Measurements from ENCODE around the gene PIM3. TPM values are rescaled to one million over a fixed set of nuclear protein-coding genes. Genes with fewer than 3 reads are reported as not detected.

The PIM3 gene
- total RNA-seq, 1 experiment from 2014 or later = 42.9 TPM

DNA sequence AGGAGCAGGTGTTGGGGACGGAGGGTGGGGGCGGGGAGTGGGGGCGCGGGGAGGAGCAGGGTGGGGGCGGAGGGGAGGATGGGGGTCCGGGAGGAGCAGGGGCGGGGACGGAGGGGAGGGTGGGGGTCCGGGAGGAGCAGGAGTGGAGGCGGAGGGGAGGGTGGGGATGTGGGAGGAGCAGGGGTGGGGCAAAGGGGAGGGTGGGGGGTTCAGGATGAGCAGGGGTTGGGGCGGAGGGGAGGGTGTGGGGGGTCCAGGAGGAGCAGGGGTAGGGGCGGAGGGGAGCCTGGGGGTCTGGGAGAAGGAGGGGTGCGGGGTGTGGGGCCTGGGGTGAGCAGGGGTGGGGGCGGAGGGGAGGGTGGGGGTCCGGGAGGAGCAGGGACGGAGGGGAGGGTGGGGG is 25.0 kb upstream of the PIM3 start (continued):
- TF ChIP-seq, protein P1, sequence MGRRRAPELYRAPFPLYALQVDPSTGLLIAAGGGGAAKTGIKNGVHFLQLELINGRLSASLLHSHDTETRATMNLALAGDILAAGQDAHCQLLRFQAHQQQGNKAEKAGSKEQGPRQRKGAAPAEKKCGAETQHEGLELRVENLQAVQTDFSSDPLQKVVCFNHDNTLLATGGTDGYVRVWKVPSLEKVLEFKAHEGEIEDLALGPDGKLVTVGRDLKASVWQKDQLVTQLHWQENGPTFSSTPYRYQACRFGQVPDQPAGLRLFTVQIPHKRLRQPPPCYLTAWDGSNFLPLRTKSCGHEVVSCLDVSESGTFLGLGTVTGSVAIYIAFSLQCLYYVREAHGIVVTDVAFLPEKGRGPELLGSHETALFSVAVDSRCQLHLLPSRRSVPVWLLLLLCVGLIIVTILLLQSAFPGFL (CRISPR knock-in tag; IDR thresholded peaks at IDR 0.05; ENCODE audit: borderline replicate concordance) = no peak
- TF ChIP-seq ZNF232 (CRISPR knock-in tag; IDR thresholded peaks at IDR 0.05) = no peak
- TF ChIP-seq, protein P2, sequence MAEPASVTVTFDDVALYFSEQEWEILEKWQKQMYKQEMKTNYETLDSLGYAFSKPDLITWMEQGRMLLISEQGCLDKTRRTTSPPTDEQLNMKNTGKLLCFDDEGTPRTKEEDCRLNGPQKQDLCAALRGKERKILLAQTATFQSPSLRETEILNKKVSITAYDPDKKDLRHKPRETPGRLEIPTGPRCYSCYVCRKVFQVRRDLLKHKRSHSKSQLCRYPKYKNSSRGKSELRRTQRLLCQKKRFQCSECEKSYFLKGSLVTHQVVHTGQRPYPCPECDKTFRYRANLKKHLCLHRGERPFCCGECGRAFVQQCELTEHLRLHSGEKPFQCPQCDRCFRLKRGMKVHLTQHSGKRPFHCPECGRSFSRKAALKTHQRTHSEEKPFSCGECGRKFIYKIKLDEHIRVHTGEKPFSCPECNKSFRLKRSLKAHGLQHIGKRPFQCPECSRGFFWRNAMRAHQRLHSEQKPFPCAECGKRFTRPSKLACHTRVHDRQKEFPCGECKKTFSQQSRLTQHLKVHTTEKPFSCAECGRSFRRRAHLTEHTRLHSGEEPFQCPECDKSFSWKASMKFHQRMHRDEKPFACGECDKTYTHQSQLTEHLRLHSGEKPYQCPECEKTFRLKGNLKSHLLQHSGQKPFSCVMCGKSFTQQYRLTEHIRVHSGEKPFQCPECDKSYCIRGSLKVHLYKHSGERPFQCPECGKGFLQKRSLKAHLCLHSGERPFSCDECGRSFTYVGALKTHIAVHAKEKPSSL (CRISPR knock-in tag; conservative IDR thresholded peaks at IDR 0.05) = no peak
- TF ChIP-seq, protein P3, sequence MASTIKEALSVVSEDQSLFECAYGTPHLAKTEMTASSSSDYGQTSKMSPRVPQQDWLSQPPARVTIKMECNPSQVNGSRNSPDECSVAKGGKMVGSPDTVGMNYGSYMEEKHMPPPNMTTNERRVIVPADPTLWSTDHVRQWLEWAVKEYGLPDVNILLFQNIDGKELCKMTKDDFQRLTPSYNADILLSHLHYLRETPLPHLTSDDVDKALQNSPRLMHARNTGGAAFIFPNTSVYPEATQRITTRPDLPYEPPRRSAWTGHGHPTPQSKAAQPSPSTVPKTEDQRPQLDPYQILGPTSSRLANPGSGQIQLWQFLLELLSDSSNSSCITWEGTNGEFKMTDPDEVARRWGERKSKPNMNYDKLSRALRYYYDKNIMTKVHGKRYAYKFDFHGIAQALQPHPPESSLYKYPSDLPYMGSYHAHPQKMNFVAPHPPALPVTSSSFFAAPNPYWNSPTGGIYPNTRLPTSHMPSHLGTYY (CRISPR knock-in tag; IDR thresholded peaks at IDR 0.05) = no peak
- TF ChIP-seq, protein P4, sequence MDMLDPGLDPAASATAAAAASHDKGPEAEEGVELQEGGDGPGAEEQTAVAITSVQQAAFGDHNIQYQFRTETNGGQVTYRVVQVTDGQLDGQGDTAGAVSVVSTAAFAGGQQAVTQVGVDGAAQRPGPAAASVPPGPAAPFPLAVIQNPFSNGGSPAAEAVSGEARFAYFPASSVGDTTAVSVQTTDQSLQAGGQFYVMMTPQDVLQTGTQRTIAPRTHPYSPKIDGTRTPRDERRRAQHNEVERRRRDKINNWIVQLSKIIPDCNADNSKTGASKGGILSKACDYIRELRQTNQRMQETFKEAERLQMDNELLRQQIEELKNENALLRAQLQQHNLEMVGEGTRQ (CRISPR knock-in tag; IDR thresholded peaks at IDR 0.05) = no peak

DNA sequence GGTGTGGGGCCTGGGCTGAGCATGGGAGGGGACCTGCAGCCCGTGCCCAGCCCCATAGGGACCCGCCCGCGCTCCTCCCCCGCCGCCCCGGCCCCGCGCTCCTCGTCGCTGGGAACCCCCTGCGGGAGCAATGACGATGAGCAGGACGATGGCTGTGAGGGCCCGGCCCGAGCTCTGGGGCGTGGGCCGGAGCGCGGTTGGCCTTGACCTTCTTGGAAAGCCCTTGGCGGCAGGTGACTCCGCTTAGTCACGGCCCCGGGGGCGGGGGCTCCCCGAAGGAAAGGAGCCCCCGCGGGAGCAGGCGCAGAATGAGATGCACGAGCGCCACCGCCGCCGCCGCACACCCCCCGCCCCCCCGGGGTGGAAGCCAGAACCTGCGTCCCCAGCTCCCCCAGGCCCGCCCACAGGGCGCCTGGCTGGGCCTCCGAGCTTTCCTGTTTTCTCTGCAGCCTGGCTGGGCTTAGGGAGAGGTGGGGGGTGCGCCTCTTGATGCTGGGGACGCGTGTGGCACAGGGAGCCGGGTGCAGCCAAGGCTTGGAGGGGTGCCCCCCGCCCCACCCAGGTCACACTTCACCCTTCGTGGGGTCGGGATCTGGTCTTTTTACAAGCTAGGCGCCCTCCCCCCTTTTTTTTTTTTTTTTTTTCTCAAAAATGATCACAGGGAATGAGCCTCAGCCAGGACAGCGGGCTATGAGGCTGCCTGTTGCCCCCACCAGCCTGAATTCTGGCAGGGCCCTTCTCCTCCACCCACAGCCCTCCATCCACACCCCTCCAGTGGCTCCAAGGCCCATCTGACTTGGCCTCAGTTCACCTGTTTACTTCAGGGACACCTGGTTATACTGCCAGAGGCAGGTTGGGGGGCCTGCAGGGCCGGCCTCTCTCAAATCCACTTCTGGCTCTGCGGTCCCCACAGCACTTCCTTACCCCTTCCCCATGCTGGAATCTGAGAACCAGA is 24.3 kb upstream of the PIM3 start:
- Mint-ChIP-seq H3K4me1 (peaks cover 4% of the 10 kb centered on the region), H3K4me3 (peak overlapping the region; percentile 58), H3K27ac (no peak overlapping the region), H3K27me3 (ENCODE audit: low read depth) (no peaks in the 10 kb centered on the region; the same call in 1 of the 2 replicates), H3K36me3 (peaks cover 3% of the 10 kb centered on the region), H3K9me3 (peaks cover 7% of the 10 kb centered on the region)
- peak; percentile 82 for DNase-seq (ENCODE audit: low spot score)
- ChIA-PET POLR2A (interaction anchor here (0.6 kb wide), 1 partner anchor 28 kb away, joined by 5 read pairs; no protein-coding TSS in a partner anchor), CTCF (interaction anchor here (0.7 to 2.2 kb wide), 3 partner anchors 31 to 123 kb away, joined by 3 to 23 read pairs (median 4); no protein-coding TSS in a partner anchor)
- TF ChIP-seq, protein P5, sequence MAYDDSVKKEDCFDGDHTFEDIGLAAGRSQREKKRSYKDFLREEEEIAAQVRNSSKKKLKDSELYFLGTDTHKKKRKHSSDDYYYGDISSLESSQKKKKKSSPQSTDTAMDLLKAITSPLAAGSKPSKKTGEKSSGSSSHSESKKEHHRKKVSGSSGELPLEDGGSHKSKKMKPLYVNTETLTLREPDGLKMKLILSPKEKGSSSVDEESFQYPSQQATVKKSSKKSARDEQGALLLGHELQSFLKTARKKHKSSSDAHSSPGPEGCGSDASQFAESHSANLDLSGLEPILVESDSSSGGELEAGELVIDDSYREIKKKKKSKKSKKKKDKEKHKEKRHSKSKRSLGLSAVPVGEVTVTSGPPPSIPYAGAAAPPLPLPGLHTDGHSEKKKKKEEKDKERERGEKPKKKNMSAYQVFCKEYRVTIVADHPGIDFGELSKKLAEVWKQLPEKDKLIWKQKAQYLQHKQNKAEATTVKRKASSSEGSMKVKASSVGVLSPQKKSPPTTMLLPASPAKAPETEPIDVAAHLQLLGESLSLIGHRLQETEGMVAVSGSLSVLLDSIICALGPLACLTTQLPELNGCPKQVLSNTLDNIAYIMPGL (CRISPR knock-in tag; IDR thresholded peaks at IDR 0.05) = no peak
- no peak for TF ChIP-seq TEAD1 (CRISPR knock-in tag; IDR thresholded peaks at IDR 0.05)
- TF ChIP-seq JAZF1 (CRISPR knock-in tag; IDR thresholded peaks at IDR 0.05) = no peak
- TF ChIP-seq, protein P6, sequence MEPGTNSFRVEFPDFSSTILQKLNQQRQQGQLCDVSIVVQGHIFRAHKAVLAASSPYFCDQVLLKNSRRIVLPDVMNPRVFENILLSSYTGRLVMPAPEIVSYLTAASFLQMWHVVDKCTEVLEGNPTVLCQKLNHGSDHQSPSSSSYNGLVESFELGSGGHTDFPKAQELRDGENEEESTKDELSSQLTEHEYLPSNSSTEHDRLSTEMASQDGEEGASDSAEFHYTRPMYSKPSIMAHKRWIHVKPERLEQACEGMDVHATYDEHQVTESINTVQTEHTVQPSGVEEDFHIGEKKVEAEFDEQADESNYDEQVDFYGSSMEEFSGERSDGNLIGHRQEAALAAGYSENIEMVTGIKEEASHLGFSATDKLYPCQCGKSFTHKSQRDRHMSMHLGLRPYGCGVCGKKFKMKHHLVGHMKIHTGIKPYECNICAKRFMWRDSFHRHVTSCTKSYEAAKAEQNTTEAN (CRISPR knock-in tag; IDR thresholded peaks at IDR 0.05) = no peak
- TF ChIP-seq, protein P7, sequence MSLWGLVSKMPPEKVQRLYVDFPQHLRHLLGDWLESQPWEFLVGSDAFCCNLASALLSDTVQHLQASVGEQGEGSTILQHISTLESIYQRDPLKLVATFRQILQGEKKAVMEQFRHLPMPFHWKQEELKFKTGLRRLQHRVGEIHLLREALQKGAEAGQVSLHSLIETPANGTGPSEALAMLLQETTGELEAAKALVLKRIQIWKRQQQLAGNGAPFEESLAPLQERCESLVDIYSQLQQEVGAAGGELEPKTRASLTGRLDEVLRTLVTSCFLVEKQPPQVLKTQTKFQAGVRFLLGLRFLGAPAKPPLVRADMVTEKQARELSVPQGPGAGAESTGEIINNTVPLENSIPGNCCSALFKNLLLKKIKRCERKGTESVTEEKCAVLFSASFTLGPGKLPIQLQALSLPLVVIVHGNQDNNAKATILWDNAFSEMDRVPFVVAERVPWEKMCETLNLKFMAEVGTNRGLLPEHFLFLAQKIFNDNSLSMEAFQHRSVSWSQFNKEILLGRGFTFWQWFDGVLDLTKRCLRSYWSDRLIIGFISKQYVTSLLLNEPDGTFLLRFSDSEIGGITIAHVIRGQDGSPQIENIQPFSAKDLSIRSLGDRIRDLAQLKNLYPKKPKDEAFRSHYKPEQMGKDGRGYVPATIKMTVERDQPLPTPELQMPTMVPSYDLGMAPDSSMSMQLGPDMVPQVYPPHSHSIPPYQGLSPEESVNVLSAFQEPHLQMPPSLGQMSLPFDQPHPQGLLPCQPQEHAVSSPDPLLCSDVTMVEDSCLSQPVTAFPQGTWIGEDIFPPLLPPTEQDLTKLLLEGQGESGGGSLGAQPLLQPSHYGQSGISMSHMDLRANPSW (CRISPR knock-in tag; conservative IDR thresholded peaks at IDR 0.05; ENCODE audit: low read depth) = no peak
- peak; percentile 48; the same call in 1 of the 2 replicates for TF ChIP-seq ZNF423 (CRISPR knock-in tag; IDR thresholded peaks at IDR 0.05)
- ATAC-seq = peak; percentile 71
